Neural cell (in vitro differentiated cells): ENCODE results near the gene CLN6.

Experiments
- CTCF ChIP-seq: fragments of 450-650 bp; IDR thresholded peaks from 2 replicates; pipeline ENCODE4 v1.5.1; 2014; ENCODE audit warnings: antibody characterized with exemption, mild to moderate bottlenecking, moderate library complexity; ENCODE audit not compliant: poor library complexity, severe bottlenecking
- EP300 ChIP-seq: fragments of 450-650 bp; conservative IDR thresholded peaks from 2 replicates; pipeline ENCODE4 v1.6.1; 2014; ENCODE audit warnings: antibody characterized with exemption, mild to moderate bottlenecking, moderate library complexity; ENCODE audit not compliant: poor library complexity, severe bottlenecking
- EZH2 ChIP-seq: fragments of 200-600, 300-800 bp; shearing (Covaris generic), sonication (generic); IDR thresholded peaks from 2 replicates; pipeline ENCODE4 v1.6.1; 2014; ENCODE audit warnings: antibody characterized with exemption, low read length, borderline replicate concordance, mild to moderate bottlenecking; ENCODE audit not compliant: insufficient read depth, poor library complexity, severe bottlenecking
- MXI1 ChIP-seq: fragments of 450-650 bp; conservative IDR thresholded peaks from 2 replicates; pipeline ENCODE4 v1.6.1; 2014; ENCODE audit warnings: antibody characterized with exemption, mild to moderate bottlenecking; ENCODE audit not compliant: poor library complexity, severe bottlenecking
- POLR2AphosphoS5 ChIP-seq: IDR thresholded peaks from 2 replicates; pipeline ENCODE4 v1.6.1; 2012
- RAD21 ChIP-seq: fragments of 450-650 bp; conservative IDR thresholded peaks from 2 replicates; pipeline ENCODE4 v1.6.1; 2014; ENCODE audit warnings: antibody characterized with exemption, mild to moderate bottlenecking, moderate library complexity
- REST ChIP-seq: IDR thresholded peaks from 2 replicates; pipeline ENCODE4 v1.6.1; 2012; ENCODE audit warnings: borderline replicate concordance
- SMC3 ChIP-seq: fragments of 450-650 bp; conservative IDR thresholded peaks from 2 replicates; pipeline ENCODE4 v1.6.1; 2014; ENCODE audit warnings: antibody characterized with exemption, mild to moderate bottlenecking, moderate library complexity; ENCODE audit not compliant: poor library complexity
- TAF1 ChIP-seq: IDR thresholded peaks from 2 replicates; pipeline ENCODE4 v1.6.1; 2012; ENCODE audit warnings: low read depth

- no peak for TF ChIP-seq POLR2AphosphoS5
- TF ChIP-seq CTCF, result no peak
- TF ChIP-seq EP300, result no peak
- TF ChIP-seq EZH2, result no peak
- TF ChIP-seq RAD21, result no peak
- no peak for TF ChIP-seq SMC3
- TF ChIP-seq REST, result no peak
- no peak for TF ChIP-seq TAF1
- TF ChIP-seq MXI1, result no peak
These were observed 9.0 kb downstream of the CLN6 start for GRCh38 chr15:68220489-68220888.
